ENCODE data around the gene STXBP6.
"Not testable (repeated sequence)": the region's sequence is repeated elsewhere in the genome, so short reads cannot be mapped to it uniquely, and the experiment has no call there.

STXBP6 gene

DNA sequence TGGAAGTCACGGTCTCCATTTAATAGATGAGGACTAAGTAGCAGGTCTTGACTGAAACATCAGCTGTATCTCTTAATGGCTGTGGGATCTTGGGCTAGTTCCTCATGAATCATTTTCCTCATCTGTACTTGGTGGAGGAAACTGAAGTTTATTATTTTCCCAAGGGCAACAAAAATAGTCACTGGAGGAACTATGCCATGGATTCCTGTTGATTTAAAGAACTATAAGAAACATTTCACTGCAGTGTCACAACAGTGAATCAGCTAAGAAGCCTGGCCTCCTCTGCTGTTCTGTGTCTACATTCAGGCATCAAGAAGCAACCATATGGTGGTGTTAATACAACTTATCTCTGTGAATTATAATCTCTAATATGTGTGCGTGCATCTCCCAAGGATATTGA lies 200.5 kb downstream of the STXBP6 start:
- DNase-seq: no peak

DNA sequence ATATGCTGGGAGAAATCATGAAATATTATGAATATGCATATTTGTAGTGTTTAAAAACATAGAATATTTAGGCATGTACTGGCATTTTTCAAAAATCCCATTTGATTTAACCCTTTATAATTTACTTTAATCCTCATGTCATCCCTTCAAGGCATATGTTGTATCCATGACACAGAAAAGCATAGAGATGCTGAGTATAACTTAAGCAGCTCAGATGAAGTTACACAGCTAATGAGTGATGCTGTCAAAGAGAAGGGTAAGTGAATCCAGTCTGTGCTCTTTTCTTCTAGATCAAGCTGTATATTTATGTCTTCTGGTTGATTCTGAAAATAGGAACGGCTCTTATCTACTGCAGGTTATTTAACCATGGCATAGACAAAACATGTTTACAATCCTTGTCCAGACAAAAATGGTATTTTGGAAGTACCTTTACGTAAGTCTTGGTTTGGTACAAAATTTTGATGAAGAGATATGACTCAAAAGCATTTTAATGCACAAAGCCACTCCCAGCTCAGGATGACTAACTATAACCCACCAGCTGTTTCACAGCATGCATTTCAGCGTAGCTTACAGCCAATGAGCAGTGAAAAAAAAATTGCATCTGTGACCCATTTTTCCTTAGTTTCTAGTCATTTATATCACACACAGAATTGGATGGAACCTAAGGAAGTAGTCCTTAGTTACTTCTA lies 201.7 kb downstream of the STXBP6 start:
- no peak for DNase-seq

DNA sequence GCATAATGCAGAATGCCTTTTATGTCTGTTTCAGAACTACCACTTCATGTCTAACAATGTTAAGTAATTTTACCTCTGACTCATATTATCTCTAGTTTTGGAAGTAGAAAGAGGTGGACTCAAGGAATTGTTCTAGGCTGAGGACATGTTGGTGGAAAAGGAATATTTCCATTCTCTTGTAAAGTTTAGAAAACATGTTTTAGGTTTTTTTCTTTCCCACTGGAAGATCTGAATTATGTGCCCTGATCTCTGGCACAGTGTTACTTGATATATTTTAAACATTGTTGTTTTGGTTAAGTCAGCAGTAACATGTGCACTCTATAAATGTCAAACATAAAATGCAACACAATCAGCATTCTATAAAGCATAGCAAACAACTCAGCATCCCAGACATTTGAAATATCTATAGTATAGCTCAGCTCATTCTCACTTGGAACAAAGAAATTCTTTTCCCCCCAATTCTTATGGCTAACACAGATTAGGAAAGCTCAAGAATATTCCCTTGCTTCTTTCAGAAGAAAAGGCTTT lies 202.3 kb downstream of the STXBP6 start:
- no peak for DNase-seq

DNA sequence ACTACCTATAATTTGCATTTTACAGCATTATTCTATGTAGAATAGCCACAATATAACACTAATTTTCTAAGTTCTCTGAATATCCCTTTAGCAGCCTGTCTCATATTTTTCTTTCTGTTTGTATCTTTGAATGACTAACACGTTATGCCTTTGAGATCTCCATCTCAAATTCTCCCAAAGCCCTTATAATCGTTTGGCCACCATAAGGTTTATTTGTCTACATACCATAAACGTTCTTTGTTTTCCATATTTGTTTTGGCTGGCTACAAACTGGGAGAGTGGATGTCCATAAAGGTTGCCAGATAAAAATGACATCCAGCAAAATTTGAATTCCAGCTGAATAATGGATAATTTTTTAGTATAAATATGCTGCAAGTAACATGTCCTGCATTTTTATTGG lies 203.7 kb downstream of the STXBP6 start:
- DNase-seq: no peak

DNA sequence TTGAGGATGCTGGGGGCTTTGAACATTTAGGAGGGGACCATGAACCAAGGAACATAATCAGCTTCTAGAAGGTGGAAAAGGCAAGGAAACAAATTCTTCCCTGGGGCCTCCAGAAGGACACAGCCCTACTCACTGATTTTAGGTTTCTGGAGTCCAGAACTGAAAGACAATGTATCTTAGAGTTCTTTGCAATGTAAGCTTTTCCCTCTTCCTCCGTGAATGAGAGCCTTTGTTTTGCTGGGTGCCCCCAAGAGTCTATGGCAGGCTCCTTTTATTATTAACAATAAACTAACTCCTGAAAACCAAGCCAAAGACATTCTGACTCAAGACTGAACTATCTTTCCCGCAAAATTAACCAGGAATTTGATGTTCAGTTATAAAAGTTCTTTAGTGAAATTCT lies 204.1 kb downstream of the STXBP6 start:
- no peak for DNase-seq

DNA sequence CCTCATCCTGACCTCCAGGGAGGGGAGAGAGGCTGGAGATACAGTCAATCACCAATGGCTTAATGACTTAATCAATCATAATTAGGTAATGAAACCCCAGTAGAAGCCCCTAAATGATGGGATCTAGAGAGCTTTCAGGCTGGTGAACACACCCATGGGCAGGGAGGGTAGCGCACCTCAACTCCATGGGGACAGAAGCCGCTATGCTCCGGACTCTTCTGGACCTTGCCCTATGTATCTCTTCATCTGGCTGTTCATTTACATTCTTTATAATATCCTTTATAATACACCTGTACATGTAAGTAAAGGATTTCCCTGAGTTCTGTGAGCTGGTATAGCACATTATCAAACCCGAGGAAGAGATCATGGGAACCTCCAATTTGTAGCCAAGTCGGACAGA lies 205.9 kb downstream of the STXBP6 start:
- no peak for DNase-seq

DNA sequence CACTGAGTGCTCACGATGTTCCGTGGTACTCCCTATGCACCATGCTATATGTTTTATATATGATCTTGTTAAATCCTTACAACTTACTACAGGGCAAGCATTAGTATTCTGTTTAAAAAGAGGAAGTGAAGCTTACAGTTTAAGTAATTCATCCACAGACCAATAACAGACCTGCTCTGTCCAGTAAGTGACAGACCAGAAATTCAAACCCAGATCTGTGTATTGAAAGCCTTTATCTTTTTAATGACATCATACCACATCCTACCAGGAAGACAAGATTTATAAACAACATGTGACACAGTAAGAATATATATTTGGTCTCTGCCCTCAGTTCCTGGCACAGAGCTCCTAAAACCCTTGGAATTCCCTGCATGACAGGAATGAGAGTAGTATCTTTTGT lies 206.5 kb downstream of the STXBP6 start:
- no peak for DNase-seq

DNA sequence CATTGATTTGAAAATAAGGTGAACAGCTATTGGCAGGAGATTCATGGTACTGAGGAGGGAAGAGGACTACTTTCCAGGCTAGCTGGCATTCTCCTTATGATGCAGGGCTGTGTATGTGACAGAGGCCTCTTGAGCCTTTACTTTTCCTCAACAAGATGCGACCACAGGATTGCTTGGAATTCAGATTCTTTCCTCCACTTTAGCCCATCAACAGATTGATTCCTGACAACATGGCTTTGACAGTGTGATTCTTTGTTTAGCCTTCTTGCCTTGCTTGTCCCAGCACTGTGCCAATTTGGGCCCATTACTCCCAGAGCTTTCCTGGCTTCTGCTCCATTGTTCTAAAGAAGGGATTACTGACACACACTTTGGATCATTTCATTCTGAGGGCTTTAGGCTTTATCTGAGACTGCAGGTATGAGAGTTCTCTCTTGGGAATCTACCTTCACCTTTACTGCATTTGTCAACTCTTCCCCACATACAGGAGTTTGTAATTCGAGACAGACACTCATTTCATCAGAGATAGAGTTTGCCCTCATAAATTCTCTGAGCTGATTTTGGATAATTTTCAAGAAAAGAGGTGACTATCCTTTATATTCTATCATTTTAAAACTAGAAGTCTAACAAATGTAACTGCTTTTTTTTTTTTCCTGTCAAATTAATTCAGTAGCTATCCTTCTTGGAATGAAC lies 209.6 kb downstream of the STXBP6 start:
- no peak for DNase-seq

DNA sequence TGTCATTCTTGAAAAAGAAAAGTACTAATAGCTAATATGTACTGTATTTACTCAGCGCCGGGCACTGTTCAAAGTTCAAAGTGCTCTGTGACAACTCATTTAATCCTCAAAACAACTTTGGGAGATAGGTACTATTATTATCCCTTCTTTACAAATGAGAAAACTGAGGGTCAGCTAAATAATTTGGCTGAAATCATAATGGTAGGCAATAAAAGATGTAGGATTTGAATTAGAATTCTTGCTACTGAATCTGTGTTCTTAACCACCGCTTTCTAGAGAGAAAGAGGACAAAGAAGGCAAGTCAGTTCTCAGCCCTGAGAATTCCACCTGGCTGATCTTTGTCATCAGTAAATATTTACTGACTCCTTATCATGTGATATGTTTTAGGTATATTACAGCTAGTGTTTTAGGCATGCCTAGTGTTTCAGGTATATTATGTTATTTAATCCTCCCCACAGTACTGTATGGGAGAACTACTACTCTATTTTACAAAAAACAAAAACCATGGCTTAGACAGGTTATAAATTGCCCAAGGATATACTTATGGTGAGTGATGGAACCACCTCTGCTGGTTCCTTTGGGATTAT lies 210.2 kb downstream of the STXBP6 start:
- no peak for DNase-seq

DNA sequence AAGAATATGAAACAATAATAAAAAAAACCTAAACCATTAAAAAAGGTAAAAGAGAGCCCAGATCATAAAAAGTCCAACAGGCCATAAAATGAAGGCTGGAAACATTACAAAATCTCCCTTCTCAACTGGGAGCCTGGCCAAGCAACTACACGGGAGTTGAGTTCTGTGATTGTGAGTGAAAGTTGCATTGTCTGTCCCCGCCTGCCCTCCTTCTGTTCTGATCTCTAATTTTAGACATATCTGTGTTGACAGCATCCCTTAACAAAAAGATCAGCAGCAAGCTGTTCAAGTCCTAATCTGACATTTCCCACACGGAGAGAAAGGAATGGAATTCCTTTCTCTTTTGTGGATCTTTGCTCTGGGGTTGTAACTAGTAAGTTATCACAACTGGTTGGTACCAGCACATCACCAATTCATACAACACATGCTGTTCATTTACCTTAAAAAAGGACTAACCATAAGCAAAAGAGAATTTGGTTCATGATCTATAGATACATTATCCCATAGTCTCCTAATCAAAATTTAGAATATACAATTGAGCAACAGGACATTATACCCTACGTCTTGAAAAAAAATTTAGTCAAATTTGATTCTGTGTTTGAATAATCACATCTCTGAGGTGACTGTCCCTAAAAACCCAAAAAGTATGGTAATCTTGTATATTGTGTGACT lies 210.9 kb downstream of the STXBP6 start:
- no peak for DNase-seq

DNA sequence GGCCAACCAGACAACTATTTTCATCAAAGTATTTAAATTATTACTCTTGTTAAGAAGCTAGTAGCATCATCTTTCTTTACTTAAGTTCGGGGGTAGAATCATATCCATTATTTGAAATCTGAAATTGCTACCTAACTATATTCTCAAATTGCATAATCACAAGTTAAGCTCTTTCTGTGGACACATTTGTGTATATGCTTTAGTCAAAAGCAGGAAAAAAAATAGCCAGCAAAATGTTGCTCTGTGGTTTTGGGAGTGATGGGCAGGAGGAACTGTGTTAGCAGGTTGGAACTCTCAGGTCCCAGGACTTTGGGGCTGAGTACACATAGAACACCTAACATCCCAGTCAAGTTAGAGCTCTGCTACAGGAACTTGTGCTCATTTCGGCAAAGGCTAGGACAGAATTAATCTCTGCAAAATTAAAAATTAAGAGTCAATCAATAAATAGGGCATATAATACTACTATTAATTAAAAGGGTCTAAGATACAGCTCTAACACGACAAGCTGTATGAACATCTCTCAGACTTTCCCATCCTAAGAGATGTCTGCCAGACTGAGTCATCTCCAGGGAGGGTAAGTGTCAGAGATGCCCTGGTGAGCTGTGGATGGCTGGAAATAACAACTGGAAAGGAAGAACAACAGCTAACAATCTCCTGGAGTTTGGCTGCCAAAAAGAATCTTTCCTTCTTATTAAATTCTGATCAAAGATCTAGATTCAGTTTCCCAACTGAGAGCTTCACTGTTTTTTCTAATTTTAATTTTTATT lies 212.5 kb downstream of the STXBP6 start:
- no peak for DNase-seq

DNA sequence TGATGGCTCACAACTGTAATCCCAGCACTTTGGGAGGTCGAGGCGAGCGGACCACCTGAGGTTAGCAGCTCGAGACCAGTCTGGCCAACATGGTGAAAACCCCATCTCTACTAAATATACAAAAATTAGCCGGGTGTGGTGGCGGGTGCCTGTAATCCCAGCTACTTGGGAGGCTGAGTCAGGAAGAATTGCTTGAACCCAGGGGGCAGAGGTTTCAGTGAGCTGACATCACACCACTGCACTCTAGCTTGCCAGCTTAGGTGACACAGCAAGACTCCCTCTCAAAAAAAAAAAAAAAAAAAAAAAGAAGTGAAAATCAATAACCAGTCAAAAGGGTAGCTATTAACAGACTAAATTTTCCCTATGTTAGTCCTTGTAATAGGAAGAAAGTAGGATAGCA lies 213.6 kb downstream of the STXBP6 start:
- DNase-seq: not testable (repeated sequence)

DNA sequence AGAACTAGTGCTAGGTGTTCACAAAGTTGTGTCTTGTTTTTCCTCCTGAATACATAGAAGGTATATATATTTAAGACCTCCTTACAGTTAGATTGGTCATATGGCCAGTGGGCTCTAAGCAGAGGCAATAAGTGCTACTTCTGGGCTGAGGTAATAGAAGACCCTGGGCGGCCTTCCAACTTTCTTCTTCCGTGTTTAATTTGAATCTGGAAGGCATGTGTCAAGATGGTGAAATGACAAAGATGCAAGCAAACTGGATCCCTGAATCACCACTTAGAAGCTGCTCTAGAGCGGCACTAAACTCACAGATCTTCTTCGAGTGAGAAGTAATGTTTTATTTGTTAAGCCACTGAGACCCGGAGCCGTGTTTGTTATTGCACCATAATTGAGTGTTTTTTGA lies 215.0 kb downstream of the STXBP6 start:
- no peak for DNase-seq

DNA sequence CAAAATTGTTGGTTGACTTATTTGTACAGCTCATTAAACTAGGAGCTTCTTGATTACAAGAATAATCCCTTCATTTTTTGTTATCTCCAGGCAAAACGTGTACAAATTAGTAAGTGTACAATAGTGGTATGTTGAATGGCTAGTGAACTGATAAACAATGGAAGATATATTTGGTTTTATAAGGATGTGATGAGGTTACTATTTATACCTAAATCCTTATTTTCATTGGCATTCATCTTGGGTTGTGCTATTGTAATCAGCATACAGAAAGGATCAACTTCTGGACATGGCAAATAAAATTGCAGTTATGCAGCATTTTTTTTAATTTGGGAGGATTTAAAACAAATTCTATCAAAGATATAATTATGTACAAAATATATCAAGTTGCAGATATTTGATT lies 216.6 kb downstream of the STXBP6 start:
- DNase-seq: no peak

DNA sequence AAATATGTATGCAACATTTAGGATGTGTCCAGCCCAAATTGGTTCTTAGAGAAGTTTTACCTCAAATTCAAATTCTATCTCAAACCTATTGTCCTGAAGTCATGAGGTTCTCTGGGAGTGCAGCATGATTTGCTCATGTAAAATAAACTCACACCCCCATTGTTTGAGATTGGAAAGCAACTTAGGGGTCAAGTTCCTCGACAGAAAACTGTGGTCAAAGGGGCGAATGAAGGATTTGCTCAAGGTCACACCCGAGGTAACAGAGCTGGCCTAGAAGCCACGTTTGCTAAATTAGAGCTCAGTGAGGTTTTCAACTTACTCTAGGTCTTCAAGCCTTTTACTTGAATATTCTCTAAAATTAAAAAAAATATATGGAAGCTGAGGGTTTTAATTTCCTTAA lies 218.3 kb downstream of the STXBP6 start:
- no peak for DNase-seq

DNA sequence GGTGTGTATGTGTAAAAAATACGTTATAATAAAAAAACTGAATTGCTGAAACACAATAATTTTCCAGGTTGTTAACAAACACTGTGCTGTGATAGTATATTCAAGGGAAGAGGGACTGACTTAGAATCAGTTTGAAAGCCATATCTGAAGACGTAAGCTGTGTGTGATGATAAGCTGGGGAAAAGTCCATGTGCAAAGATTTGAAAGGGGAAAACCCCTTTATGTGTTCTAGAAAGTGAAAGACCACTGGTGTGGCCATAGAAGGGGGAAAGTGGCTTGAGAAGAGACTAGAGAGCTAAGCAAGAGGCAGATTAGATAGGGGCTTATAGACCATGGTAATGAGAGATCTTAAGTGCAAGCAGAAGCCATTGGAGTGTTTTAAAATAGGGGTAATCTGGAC lies 220.1 kb downstream of the STXBP6 start:
- no peak for DNase-seq

DNA sequence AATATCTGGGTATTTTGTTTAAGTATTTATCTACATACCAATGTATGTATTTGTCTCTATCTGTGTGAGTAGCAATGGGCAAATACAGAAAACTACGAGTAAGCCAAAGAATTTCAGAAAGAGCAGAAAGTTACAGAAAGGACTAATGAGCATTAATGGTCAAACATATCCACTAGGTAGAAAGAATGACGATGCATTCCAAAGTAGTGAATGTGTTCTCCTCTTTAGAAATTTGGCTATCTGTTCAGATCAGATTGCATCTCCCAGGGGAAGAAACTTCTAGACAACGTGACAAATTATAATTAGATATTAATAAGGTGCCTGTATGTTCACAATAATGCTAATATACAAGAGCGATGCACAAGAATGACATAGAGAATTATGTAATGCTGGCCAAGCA lies 221.5 kb downstream of the STXBP6 start:
- DNase-seq: no peak

DNA sequence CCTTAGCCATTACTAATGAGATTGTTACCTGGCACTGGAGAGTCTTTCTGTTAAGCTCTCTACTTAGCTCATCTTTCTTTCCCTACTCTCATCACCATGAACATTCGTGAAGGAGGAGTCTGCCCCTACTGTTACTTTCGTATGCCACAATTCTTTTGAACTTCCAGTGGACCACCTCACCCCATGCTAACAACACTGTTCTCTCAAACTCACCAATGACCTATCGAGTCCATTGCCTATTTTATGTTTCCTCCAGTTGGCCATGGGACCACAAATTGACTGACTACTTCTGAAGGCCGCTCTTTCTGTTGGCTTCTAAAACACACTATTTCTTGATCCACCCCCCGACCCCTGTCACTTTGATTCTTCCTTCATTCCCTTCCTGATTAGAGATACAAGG lies 223.6 kb downstream of the STXBP6 start:
- no peak for DNase-seq

DNA sequence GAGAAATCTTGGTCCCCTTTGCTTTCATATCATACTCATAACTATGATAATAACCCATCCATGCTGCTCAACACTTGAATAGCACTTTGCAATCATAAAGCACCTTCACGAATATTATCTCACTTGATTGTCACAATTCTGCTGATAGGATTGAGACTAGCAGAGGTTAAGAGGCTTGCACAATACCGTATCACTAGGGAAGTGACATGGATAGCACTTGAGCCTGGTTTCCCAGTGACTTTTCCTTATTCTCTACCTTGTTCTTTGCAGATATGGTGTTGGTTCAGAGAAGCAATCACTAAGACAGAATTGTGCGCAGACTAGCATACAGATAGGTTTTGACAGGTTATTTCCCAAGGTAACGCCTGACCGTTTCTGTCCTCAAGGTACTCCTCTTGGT lies 229.3 kb downstream of the STXBP6 start:
- DNase-seq: no peak

DNA sequence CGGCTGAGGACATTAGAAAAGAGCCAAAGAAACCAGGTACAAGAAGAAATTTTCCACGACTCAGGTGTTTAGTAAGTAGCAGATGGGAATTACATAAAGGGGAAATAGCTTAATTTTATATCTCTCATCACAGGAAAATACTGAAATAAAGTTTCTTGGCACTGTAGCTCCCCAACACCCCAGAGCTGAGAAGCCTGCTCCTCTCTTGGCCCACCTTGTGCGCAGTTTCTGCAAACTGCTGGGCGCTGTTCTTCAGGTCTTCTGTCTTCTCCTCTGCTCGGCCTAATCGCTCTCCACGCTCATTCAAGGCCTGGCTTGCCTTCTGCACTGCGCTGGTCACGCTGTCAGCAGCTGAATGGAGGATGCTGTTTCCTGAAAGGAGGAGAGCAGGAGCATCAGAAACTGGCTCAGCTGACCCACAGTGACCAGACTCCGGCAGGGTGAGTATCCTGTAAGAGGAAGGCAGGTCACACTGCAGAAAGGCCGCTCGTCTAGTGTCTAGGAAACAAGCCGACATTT lies 231.1 kb downstream of the STXBP6 start:
- no peak for DNase-seq

DNA sequence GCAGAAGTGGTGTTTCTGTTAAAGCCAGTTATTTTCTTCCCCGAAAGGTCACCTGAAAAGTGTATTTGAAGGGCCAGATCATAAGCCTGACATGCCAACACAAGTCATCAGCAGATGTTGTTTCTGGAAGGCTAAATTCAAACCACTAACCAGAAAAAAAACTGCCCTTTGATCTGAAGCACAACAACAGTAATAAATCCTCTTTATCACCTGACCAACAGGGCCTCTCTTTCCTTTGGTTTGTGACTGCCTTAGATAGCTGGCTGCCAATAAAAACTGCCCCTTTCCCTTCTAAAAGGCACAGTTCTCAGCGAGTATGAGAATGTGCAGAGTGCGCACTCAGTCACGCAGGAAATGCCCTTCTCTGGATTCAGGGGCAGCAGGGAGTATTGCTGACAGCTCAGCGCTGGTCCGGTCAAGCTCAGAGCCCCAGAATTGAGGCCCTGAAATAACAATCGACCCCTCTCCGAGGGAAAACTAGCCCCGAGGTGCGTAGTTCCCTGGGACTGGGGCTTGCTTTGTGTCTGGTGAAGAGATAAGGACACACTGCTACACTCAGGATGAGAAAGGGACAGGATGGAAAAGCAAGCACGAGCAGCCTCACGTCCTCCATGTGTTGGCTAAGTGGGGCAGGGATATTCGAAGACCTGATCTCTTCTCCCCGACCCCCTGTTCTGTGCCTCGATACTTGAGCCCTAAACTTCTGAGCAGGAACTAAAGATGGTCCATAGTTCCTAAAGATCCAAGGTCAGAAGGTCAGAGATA lies 231.7 kb downstream of the STXBP6 start:
- DNase-seq: no peak

Measured in stimulated activated CD4-positive, alpha-beta T cell treated with anti-CD3 and anti-CD28 coated beads, Interleukin-4, amount 100 ng/mL, for 1 hour (primary cell).